Panc1 (cell line): ENCODE data around the gene BCS1L. TPM values are rescaled to one million over a fixed set of nuclear protein-coding genes. Genes with fewer than 3 reads are reported as not detected.

ENCODE experiments used
- ATAC-seq: fragments of 200-7000 bp; cut with Tn5 transposase; 2 replicates; pipeline ENCODE4 v1.9.1; 2020; ENCODE audit warnings: mild to moderate bottlenecking, moderate library complexity
- BruUV-seq: library from RNA; stranded (reverse); fragments of 400-500 nt; replicated peaks from 2 replicates; lab custom pipeline; 2021; lab: Mats Ljungman, UMichigan
- CTCF ChIA-PET: fragments of 300-600 bp; sonication (Branson Sonifier 250); formaldehyde crosslinking; loops from one replicate; lab custom pipeline; 2022; ENCODE audit warnings: antibody characterized with exemption; lab: Charles Lee
- POLR2A ChIA-PET: fragments of 300-600 bp; sonication (Branson Sonifier 250); formaldehyde crosslinking; loops from one replicate; lab custom pipeline; 2022; ENCODE audit warnings: antibody characterized with exemption; lab: Charles Lee
- DNase-seq: peaks from one replicate; pipeline ENCODE4 v3.0.0-alpha.2; 2010; ENCODE audit warnings: low read depth, low spot score
- H3K27ac ChIP-seq: 2 replicates; pipeline ENCODE4 v1.5.1; 2011; ENCODE audit warnings: mild to moderate bottlenecking, low read length, inconsistent platforms
- H3K27me3 ChIP-seq: fragments of 200-500 bp; sonication (Bioruptor generic); 2 replicates; pipeline ENCODE4 v1.6.0; 2014; ENCODE audit warnings: low read length, inconsistent platforms; ENCODE audit not compliant: control insufficient read depth, insufficient read depth
- H3K36me3 ChIP-seq: fragments of 200-500 bp; sonication (Bioruptor generic); 2 replicates; pipeline ENCODE4 v1.5.1; 2014; ENCODE audit warnings: inconsistent platforms, mild to moderate bottlenecking, low read length, moderate library complexity; ENCODE audit not compliant: control insufficient read depth, insufficient read depth
- H3K4me1 ChIP-seq: 2 replicates; pipeline ENCODE4 v1.5.1; 2011; ENCODE audit warnings: inconsistent platforms, mild to moderate bottlenecking, low read length, moderate library complexity; ENCODE audit not compliant: control insufficient read depth, insufficient read depth
- H3K4me3 ChIP-seq, 2 experiments: 2 replicates each; pipeline ENCODE4 v1.5.1; 2011 to 2012; ENCODE audit warnings: low read depth in 2 of 2, low read length in 2 of 2, mild to moderate bottlenecking in 2 of 2, inconsistent platforms in 1 of 2, moderate library complexity in 1 of 2
- H3K9me3 ChIP-seq: fragments of 200-500 bp; sonication (Bioruptor generic); 2 replicates; pipeline ENCODE4 v1.5.1; 2014; ENCODE audit warnings: low read depth, mild to moderate bottlenecking, inconsistent platforms, low read length, moderate library complexity; ENCODE audit not compliant: control insufficient read depth, insufficient read depth
- CTCF ChIP-seq: fragments of 450-650 bp; IDR thresholded peaks from 2 replicates; pipeline ENCODE4 v1.5.1; 2017; ENCODE audit warnings: mild to moderate bottlenecking
- POLR2AphosphoS5 ChIP-seq: IDR thresholded peaks from 2 replicates; pipeline ENCODE4 v1.6.1; 2012; ENCODE audit warnings: mild to moderate bottlenecking, low read depth, low read length, moderate library complexity
- REST ChIP-seq, 2 experiments: IDR thresholded peaks; 2 replicates each; pipeline ENCODE4 v1.6.1; 2011 to 2012; ENCODE audit warnings: low read depth in 2 of 2, control low read depth in 1 of 2, low read length in 1 of 2, mild to moderate bottlenecking in 1 of 2, moderate library complexity in 1 of 2; ENCODE audit not compliant: insufficient read depth in 1 of 2
- SIN3A ChIP-seq: IDR thresholded peaks from 2 replicates; pipeline ENCODE4 v1.6.1; 2012; ENCODE audit warnings: low read depth, mild to moderate bottlenecking, low read length, moderate library complexity, borderline replicate concordance; ENCODE audit not compliant: insufficient read depth
- TCF7L2 ChIP-seq: IDR thresholded peaks from 2 replicates; pipeline ENCODE4 v1.6.1; 2011; ENCODE audit warnings: mild to moderate bottlenecking, low read depth, low read length, inconsistent platforms
- in situ Hi-C: cut with HindIII; loops from 2 replicates; pipeline ENCODE4 v1.10.0; 2016; ENCODE audit warnings: low sequenced_read_pairs, low pct_unique_long_range_greater_than_20kb
- intact Hi-C: fragments of 100-400 bp; cut with micrococcal nuclease; formaldehyde crosslinking; loops from one replicate; pipeline ENCODE4 v1.10.0; 2022; ENCODE audit not compliant: unreplicated experiment
- total RNA-seq: library from RNA; stranded (reverse); gene quantifications from one replicate; pipeline ENCODE4 v1.2.1, GENCODE V29; 2021; ENCODE audit not compliant: unreplicated experiment

BCS1L gene
- total RNA-seq, 1 experiment from 2014 or later, result 42.0 TPM

- no TSS peak for BruUV-seq
- Histone ChIP-seq H3K9me3 (no peaks in the 10 kb centered on the region), H3K27ac (no peak overlapping the region), H3K27me3 (no peaks in the 10 kb centered on the region), H3K4me1 (no peaks in the 10 kb centered on the region), H3K36me3 (peaks cover 20% of the 10 kb centered on the region), H3K4me3 (no peak overlapping the region)
- TF ChIP-seq POLR2AphosphoS5 (no peak), TCF7L2 (no peak), CTCF (no peak), SIN3A (no peak), REST (IDR thresholded peaks at IDR 0.05; ENCODE audit: insufficient read depth in 1 of 2, low read depth in 2 of 2, low read length in 1 of 2) (no peak)
- POLR2A ChIA-PET, result no interaction called here
- DNase-seq, result no peak
- in situ Hi-C loops, result no loop called here
- 0 out of 2 replicates have a peak, but pooled peaks have one; percentile 33 for ATAC-seq
- CTCF ChIA-PET, result no interaction called here
- intact Hi-C loops, result no loop called here
Observed at GRCh38 chr2:218644721-218645120, 14.8 kb upstream of the BCS1L start.

- ATAC-seq (no peak), DNase-seq (no peak)
- in situ Hi-C loops, result no loop called here
- ChIA-PET CTCF (no interaction called here), POLR2A (no interaction called here)
- Histone ChIP-seq H3K27ac (no peak overlapping the region), H3K4me3 (no peak overlapping the region), H3K4me1 (no peaks in the 10 kb centered on the region), H3K27me3 (no peaks in the 10 kb centered on the region), H3K9me3 (no peaks in the 10 kb centered on the region), H3K36me3 (peaks cover 19% of the 10 kb centered on the region)
- no TSS peak for BruUV-seq
- intact Hi-C loops, result no loop called here
- TF ChIP-seq SIN3A (no peak), POLR2AphosphoS5 (no peak), REST (IDR thresholded peaks at IDR 0.05; ENCODE audit: insufficient read depth in 1 of 2, low read depth in 2 of 2, low read length in 1 of 2) (no peak), CTCF (no peak), TCF7L2 (no peak)
Observed at GRCh38 chr2:218645126-218645525, 14.4 kb upstream of the BCS1L start.
